ENCODE data around the gene FH. TPM values are rescaled to one million over a fixed set of nuclear protein-coding genes. Genes with fewer than 3 reads are reported as not detected.

Gene FH
- total and polyA plus RNA-seq, 2 donors (not counting 3 experiments of a cell fraction or from before 2014, with no cell fraction given) = 41.9 to 96.6 TPM

DNA sequence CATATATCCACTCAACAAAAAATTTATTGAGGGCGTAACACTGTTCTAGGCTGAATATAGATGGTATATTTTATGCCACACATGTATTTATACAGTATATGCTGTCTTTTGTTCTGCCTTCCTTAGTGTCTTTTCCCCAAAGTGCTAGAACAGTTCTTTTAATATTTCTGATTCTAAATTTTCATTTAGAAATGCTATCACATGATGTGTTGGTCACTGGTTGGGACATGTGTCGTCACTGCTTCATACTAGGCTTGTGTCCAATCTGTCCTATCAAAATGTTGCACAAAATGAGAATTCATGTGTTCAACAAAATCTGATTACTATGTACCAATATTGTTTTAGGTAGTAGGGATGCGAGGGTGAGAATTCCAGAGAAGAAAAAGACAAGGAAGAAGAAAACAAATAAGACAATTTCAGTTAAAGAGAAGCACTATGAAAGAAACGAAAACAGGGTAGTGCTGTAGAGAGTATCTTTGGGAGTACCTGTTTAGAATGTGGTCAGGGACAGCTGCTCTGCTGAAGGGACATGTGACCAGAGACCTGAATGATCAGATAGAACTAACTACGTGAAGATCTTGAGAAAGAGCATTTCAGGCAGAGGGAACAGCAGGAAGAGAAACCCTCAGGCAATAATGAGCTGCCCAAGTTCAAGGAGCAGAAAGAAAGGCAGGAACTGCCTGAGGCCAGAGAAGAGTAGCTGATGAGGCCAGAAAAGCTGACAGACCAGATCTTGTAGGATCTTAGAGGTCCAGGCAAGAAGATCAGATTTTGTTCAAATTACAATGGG, 14.0 kb upstream of the FH start:
- TF ChIP-seq FOS (IDR thresholded peaks at IDR 0.05; ENCODE audit: borderline replicate concordance, insufficient read depth, low read length) = no peak
- TF ChIP-seq GATA2 (IDR thresholded peaks at IDR 0.05; ENCODE audit: insufficient read depth, insufficient read length, low read depth, low read length) = no peak
- no peak for TF ChIP-seq MYC (IDR thresholded peaks at IDR 0.05; ENCODE audit: low read depth, low read length)
- TF ChIP-seq, protein P1, sequence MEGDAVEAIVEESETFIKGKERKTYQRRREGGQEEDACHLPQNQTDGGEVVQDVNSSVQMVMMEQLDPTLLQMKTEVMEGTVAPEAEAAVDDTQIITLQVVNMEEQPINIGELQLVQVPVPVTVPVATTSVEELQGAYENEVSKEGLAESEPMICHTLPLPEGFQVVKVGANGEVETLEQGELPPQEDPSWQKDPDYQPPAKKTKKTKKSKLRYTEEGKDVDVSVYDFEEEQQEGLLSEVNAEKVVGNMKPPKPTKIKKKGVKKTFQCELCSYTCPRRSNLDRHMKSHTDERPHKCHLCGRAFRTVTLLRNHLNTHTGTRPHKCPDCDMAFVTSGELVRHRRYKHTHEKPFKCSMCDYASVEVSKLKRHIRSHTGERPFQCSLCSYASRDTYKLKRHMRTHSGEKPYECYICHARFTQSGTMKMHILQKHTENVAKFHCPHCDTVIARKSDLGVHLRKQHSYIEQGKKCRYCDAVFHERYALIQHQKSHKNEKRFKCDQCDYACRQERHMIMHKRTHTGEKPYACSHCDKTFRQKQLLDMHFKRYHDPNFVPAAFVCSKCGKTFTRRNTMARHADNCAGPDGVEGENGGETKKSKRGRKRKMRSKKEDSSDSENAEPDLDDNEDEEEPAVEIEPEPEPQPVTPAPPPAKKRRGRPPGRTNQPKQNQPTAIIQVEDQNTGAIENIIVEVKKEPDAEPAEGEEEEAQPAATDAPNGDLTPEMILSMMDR (IDR thresholded peaks at IDR 0.05; ENCODE audit: extremely low read depth in 1 of 2, insufficient read depth in 1 of 2, low read depth in 1 of 2, low read length in 2 of 2) = no peak
- TF ChIP-seq POLR2AphosphoS5 (IDR thresholded peaks at IDR 0.05; ENCODE audit: insufficient read depth, low read depth, low read length) = no peak
- TF ChIP-seq, protein P2, sequence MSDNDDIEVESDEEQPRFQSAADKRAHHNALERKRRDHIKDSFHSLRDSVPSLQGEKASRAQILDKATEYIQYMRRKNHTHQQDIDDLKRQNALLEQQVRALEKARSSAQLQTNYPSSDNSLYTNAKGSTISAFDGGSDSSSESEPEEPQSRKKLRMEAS (IDR thresholded peaks at IDR 0.05; ENCODE audit: insufficient read depth, insufficient read length) = no peak
- no peak for TF ChIP-seq JUN (IDR thresholded peaks at IDR 0.05; ENCODE audit: borderline replicate concordance, insufficient read depth, insufficient read length, low read depth)
- TF ChIP-seq POLR2A (IDR thresholded peaks at IDR 0.05; ENCODE audit: low read depth, low read length) = no peak
- no peak for TF ChIP-seq EZH2 (IDR thresholded peaks at IDR 0.05; ENCODE audit: borderline replicate concordance, low read depth, low read length, severe bottlenecking)
- no peak overlapping the region for H2AFZ ChIP-seq (ENCODE audit: low read depth, low read length)
- ChIA-PET CTCF (interaction anchor here (1.0 to 1.3 kb wide), 2 partner anchors 9 to 94 kb away, joined by 4 to 5 read pairs; no protein-coding TSS in a partner anchor), POLR2A (no interaction called here)
- peaks cover 8% of the 10 kb centered on the region for H3K4me1 ChIP-seq (ENCODE audit: control insufficient read depth, extremely low read depth, insufficient read depth, low read length)
- DNase-seq (ENCODE audit: low read depth, low spot score) (no peak), FAIRE-seq (no peak)
- H3K4me3 ChIP-seq (replicated peaks in 1 of 3; ENCODE audit: insufficient read depth in 1 of 3, low read depth in 1 of 3, low read length in 3 of 3) = no peak overlapping the region
- dilution Hi-C loops (cut with MboI; ENCODE audit: extremely low pct_ligation_motif_present, low sequenced_read_pairs) = no loop called here
- no peak overlapping the region for H3K27ac ChIP-seq (ENCODE audit: insufficient read depth, low read depth, low read length)
- H3K79me2 ChIP-seq (ENCODE audit: control insufficient read depth, insufficient read depth, low read length) = no peaks in the 10 kb centered on the region
- peaks cover 22 to 51% of the 10 kb centered on the region in 2 experiments for H3K27me3 ChIP-seq (ENCODE audit: control insufficient read depth in 2 of 2, insufficient read depth in 2 of 2, low read length in 2 of 2)
- no peaks in the 10 kb centered on the region for H3K9me1 ChIP-seq (replicated peaks; ENCODE audit: control insufficient read depth, extremely low read depth, insufficient read depth, low read length)
- H4K20me1 ChIP-seq (replicated peaks; ENCODE audit: control insufficient read depth, extremely low read depth, insufficient read depth, low read length) = no peaks in the 10 kb centered on the region
- intact Hi-C loops (cut with micrococcal nuclease) = loop anchor here (5.0 kb wide), 1 partner anchor 364 kb away; no protein-coding TSS in a partner anchor
- H3K36me3 ChIP-seq (ENCODE audit: control insufficient read depth in 2 of 2, extremely low read depth in 1 of 2, insufficient read depth in 2 of 2, low read length in 2 of 2) = no peaks in the 10 kb centered on the region
- no peaks in the 10 kb centered on the region for H3K9me3 ChIP-seq (replicated peaks; ENCODE audit: control insufficient read depth, insufficient read depth, low read length)
- no peak overlapping the region for H3K9ac ChIP-seq (replicated peaks; ENCODE audit: extremely low read depth, insufficient read depth, low read length)
- BruUV-seq (replicated peaks) = no TSS peak
- no peak overlapping the region for H3K4me2 ChIP-seq (ENCODE audit: insufficient read depth, low read length)
